Stimulated activated CD4-positive, alpha-beta T cell treated with anti-CD3 and anti-CD28 coated beads, Interleukin-15, amount 100 ng/mL, for 48 hours (primary cell): ENCODE measurements around the gene LRRC8D.

ENCODE experiments used
- DNase-seq, 2 donors: peaks; one replicate each; pipeline ENCODE4 v3.0.0-alpha.2; 2020; ENCODE audit warnings: low read depth in 2 of 2

LRRC8D gene

DNA sequence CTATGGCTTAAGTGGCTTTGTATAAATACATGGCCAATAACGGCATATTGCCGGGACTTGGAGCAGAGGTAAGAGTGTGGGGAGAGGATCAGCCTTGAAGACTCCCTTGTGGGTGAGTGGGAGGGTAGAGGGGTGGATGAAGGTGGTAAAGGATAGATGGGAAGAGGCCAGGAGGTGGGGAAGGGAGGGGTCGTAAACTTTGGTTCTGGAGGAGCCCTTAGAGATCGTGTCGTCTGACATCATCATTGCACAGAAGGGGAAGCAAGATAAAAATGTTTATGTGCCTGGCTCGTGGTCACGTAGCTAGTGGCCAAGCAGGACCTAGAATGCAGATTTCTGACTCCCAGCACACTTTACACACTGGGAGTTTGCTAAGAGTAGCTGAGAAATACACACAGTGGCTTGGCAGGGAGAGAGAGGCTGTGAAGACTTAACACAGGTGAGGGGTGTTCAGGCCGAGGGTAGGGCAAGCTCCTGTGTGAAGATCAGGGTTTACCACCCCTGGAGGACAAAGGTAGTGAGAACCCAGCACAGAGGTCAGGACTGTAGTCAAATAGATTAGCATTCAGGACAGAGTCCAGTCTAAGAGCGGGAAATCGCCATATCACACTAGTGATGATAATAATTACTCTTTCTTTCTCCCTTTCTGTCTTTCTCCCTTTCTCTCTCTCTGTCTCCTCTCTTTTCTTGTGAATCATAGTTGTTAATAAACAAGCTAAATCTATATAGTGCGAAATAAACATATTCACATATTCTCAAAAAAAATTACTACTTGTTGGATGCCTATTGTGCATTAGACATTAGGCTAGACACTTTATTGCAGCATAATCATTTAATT lies 75.5 kb downstream of the LRRC8D start:
- DNase-seq: no peak

DNA sequence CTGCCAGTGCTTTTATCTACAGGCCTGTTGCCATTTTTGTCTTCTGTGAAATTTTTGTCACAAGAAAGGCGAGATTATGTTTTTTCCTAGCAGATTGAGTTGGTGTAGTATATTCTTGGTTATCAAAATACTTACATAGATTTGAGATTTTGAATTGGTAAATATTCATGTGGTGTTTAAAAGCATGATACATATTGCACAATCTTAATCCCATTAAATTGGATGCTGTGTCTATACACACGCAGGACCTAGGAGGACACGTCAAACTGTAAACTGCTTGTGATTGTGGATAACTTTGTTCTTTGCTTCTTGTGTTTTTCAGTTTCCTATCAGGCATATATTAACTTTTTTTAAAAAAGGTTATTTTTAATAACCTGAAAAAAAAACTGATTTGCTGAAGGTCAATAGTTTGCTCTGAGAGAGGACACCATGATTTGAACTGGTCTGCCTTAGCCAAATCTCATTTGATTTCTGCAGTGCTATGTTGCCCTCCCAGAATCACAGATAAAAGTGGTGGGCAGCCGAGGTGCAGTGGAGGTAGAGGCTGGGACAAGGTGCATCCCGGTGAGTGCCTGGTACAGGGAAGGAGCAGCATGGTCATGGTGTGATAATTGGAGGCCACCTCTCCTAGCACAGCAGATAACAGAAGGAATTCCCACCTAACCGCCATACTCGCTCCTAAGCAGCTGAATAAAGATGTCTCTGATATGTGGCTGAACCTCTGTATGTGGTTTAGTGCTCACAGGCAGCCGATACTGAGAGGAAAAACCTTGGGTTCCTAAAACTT lies 76.7 kb downstream of the LRRC8D start:
- no peak for DNase-seq

DNA sequence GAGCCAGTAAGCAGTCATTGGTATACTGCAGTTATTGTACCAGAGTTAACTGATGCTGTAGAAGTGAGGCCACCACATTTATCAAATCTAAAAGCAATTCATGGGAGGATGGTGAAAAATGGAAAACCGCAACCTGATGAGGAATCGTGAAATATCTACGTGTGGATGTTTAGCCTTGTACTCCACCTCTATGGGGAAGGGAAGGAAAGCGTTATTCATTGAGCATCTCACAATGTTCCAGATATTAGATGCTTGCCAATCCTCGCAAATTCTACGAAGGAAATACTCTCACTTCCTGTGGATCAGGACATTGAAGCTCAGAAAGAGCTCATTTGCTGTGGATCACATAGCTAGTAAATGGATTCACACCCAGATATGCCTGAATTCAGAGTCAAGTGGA lies 77.3 kb downstream of the LRRC8D start:
- DNase-seq: no peak

DNA sequence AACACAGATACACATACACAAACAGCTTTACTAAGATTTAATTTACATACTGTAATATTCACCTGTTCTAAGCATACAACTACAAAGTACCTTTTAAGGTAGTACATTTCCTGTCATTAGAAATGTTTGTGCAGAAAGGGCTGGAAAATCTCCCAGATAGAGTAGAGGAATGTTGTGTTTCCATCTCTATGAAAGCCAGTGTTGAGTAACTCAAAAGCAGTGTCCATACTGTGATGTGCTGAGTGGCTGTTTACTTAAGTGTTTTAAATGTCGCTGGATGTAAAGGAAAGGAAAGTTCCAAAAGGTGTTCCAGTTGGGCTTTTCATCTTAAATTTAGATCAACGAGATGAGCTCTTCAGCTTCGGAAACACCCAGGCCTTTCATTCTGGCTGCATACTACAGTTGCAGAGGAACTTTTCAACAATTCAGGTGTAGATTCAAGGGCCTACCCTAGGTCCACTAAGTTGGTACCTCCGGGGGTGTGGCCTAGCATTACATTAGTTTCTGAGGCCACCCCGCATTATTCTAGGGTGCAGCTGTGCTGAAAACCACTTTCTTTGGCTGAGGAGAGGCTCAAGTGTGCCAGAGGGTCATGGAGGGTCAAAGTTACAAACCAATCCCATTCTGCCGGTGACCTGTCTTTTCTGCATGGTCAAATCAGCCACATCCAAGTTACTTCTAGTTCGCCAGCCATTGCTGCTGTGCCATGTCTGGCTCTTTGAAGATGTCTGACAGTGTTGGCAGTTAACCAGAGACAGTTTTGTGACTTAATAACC lies 78.1 kb downstream of the LRRC8D start:
- DNase-seq: no peak

DNA sequence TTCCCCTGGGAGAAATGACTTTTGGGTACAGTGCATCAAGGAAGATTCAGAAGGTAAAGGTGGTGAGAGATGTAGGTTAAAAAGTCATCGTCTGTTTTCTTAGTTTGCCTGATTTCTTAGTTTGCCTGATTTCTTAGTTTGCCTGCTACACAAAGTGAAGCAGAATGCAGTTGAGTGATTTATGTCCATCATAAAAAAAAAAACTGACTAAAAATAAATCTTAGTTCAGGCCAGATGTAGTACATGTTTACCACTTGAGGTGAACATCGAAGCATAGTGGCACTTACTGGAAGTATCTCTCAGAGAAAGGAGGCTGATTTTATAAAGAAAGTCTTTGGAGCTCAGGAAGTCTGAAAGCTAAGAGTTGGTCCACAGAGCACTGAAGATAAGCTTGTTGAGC lies 79.5 kb downstream of the LRRC8D start:
- no peak for DNase-seq

DNA sequence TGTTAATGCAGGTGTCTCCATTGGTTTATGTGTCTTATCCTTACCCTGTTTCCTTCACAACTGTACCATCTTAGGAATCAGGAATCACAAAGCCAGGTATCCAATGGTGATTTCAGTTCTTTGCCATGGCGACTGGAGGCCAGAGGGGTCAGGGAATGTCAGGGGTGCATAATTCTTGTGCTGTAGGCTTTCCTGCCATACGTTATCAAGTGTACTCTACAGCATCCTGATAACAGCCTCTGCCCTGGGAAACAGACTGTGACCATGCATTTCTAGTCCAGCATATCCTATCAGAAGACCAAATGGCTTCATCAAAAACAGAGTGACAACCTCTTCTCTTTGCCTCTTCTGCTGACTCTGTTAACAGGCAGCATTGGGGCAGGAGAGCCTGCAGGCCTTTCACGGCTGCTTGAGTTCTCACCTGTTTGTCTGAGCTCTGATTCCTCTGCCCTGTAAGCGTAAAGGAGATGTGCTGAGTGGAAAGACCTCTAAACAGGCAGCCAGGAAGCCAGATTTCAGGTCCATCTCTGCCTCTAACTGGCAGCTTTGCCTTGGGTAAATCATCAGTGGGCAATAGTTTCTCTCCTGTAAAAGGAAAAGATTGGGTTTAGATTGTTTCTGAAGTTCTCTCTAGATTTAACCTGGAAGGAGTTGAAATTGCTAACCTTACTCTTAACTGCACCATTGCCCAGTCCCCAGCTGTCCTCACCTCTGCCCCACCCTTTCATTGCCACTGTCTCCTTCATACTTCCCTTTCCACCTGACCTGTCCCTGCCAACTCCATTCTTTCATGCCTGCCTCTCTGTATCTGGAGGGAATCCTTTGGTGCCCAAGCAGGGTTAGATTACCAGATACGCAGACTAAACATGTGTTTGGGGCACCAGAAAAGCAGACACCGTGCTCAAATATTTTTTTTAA lies 80.2 kb downstream of the LRRC8D start:
- DNase-seq: no peak

DNA sequence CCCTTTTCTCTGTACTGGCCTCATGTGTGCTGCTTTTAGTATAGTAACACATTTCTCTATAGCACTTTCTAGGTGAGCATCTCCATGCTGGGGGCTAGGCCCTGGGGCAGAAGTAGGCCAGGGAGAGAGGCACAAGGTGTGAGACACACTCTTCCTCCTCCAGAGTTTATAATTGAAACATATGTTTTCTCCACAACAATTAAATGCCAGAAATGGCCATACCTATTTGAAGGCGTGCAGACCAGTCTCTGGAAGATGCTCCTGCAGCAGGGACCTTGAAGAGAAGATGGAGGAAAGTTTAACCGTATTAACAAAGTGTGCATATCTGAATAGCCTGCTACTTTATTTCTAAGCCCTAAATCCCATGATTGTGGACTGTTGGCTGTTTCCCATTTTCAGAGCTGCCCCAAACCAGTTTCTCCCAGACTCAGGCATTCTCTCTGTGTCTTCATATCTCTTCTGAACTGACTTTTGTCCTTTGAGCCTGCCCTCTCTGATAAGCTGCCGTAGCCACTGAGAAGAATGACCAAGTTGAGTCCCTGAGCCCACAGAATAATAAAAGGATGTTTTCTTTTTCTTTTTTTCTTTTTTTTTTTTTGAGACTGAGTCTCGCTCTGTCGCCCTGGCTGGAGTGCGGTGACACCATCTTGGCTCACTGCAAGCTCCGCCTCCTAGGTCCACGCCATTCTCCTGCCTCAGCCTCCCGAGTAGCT lies 81.3 kb downstream of the LRRC8D start:
- no peak for DNase-seq

DNA sequence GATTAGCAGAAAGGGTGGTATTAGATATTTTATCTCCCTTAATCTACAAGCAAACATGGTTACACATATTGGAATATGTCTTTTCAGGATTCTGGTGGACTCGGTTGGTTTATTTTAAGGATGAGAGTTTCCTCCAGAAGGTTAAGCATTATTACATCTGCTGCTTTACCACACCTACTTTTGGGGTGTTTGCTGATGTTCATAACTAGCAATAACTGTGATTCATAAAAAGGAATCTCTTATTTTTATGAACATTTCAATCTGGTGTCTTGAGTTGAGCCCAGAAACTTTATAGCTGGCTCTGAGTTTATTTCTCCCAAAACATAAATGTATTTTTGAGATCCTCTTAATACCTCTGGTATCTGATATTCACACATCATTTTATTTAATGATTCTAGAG lies 82.7 kb downstream of the LRRC8D start:
- no peak for DNase-seq

DNA sequence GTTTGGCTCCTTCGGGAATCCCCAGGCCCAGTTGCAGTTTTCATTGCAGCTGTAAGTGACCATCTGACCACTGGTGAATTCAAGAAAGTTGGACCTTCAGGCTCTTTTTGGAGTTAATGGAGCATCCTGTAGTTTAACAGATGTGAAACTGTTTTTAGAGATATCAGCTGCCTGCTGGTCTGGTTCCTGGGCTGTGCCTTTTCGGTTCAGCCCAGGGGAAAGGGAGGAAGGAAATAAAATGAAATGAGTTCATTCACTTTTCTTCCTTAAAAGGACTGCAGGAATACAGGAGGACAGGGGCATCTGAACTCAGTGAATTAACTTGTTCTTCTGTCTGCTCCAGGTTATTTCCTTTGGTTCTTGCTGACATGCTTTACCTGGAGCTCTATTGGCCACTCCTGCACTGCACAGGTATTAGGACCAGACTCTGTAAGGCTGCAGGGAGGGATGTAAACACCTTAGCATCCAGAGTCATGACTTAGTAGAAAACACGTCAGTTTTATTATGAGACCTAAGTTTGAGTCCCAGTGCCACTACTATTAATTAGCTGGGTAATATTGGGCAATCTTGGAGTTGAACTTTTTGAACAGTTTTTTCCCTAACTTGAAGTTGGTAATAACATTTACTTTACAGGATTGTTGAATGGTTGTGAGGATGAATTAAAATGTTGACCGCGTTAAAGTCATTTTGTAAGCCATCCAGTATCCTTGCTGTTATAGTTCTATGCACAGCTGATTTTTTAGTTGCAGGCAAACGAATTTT lies 83.6 kb downstream of the LRRC8D start:
- DNase-seq: no peak

DNA sequence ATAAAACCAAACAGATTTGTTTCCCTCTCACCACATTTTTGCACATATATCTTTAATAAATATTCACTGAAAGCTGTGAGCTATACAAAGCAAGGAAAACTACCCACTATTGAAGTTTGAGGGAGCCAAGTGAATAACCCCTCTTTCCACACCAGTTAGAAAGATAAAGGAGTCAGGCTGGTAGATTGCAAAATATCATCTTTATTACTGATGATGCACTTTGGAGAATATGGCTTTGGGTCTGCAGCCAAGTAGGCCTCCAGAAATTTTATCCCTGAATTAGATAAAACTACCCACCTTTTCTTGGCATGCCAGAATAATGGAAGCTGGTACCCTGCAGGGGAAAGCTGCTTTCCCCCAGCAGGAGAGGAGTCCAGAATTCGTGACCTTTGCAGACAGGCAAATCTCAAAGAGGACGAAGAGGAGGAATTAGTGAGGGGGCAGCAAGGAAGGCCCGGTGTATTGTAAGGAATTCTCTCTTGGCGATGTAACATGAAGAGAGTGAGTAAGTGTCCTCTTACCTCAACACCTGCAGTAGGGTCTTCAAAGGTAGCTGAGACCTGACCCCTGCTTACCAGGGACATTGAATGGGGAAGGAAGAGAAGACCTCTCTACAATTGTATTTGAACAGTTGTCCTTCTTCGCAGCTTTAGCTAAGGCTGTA lies 84.7 kb downstream of the LRRC8D start:
- DNase-seq: no peak

DNA sequence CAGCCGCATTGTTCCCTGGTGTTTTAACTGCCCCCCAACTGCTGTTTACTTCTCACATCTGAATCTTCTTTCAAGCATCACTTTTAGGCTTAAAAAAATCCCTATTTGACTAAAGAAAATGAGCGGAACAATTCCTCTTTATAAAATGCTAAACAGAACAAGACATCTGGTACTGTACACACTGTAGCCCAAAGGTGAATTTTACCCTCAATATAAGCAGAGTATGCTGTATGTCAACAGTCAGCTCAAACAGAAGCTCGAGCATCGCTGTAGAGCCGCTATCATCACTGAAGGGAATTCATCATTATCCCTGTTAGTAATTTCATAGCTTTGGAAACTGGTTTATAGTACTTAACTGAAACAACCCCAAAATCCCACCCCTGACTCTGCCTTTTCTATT lies 85.3 kb downstream of the LRRC8D start:
- no peak for DNase-seq

DNA sequence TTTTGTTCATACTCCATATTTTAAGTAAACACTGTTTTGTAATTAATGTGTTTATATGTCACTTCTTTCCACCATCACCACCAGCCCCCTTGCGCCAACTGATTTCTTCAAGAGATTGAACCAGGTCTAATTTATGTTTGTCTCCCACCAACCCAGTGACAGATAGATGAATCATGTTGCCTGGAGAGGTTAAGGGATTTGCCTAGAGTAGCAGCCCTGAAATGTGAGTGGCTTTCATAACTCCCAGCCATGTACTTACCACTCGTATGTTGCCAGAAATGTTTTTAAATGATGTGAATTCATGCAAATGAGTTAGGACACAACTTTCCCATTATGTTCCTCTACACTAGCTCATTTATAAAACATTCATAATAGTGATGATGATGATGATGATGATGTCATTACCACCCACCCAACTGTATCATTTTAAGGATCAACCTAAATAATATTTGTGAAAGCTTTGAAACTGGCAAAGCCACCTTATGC lies 86.9 kb downstream of the LRRC8D start:
- DNase-seq: peak in 1 of 2 donors; percentile 3

DNA sequence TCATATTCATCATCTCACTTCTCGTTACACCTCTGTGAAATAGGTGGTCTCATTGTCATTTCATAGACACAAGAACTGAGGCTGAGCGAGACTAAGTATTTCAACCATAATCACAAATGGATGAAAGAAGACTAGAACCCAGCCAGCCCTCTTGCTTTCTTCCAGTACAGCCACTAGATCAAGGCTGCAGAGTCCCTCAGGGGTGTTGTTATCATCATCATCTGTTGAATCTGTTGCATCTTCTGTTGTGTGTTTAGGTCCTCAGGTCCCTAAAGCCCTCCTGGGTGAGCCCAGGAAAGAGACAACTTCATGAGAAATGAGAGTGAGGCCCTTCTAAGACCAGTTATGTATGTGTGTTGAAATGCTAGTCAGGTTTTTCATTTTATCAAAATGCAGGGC lies 87.4 kb downstream of the LRRC8D start:
- no peak for DNase-seq

DNA sequence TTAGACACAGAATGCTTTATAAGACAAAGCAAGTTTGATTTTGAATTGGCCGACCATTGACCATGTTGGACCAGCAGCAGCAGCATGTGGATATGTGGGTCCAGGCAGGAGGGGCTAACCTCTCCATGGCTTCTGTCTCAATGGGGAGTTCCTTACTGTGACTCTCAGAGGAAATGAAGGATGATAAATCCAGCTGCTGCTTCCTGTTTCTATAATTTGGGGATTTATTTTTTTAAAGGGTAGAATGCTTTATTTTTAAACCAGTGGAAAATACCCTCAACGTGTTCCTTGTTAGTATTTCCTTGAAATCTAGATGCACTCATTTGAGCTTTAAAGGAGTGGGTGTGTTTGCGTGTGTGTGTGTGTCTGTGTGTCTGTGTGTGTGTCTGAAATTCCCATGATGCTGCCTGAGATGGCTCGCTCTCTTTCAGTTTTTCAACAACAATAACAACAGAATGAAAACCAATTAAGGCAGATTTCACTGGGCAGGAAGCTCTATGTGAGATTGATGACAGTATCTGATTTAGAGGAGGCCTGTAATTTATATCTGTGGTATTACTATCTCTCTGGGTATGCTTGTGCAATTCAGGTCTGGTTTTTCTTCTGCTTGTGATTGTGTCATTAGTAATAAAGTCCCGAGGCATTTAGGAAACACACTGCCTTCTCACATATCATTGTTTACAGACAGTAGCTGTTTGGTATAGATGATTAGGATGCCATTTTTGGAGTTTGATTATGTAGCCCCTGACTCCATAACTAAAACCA lies 88.0 kb downstream of the LRRC8D start:
- DNase-seq: no peak

DNA sequence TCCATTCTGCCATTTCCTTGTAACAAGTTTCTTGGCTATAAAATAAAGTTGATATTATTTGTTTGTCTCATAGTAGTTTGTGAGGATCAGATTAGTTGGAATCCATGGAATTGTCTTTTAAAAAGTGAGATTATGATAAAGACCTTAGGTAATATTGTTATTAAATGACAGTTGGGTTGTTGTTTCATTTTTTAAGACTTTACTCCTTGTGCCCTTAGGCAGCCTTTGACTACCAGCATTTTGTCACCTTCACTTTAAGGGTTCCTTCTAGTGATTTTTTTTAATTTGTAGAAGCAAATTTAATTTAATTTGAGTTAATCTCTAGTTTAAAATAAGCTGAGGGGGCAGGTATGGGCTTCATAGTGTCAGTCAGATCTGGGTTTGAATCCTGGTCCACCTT lies 89.4 kb downstream of the LRRC8D start:
- DNase-seq: no peak

DNA sequence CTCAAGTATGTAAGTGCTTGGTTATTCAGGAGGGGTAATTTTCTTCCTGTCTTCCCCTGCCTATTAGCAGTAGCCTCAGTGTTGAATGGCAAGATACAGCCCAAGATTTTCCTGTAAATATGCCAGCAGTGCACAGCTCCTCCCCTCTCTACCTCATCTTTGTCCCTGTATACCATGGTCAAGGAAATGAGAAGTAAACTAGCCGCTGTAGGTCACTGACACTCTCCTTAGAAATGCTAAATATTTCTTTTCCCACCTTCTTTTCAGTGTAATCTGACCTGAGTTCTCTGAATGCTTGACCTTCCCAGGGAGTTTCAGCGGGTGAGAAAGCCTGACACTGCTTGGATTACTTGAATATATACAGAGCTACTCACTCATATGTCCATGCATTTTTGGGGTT lies 89.9 kb downstream of the LRRC8D start:
- no peak for DNase-seq

DNA sequence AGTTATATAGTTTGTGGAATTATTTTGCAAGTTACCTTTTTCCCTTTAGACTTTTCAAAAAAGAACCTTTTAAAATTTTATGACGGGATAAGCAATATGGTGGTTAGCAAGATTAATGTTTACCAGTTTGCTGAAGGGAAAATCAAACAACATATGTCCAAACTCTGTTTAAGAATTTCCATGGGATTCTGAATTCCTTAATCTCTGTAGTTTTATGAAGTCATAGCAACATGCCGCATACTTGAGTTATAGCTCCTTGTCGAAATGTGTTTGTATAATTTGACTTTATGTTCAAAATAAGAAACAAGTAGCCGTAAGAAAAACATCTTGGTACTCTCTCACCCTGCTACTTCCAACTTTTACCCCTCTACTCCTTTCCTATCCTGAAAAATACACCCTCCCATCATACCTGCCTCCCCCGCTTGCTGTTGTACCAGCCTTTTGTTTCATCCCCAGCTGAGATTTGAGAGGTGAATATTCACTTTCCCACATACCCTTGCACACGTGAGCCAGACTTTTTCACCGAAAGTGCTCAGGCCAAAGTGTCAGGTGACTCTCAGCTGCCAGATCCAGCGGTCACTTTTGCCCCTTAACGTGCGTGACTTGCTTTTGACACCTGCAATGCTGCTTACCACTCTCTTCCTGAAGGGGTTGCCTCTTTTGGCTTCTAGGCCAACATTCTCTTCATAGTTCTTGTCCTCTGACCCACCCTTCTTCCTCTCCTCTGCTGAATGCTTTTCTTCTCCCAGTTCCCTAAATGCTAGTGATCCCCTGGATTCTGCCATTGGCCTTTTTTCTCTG lies 90.6 kb downstream of the LRRC8D start:
- DNase-seq: no peak

DNA sequence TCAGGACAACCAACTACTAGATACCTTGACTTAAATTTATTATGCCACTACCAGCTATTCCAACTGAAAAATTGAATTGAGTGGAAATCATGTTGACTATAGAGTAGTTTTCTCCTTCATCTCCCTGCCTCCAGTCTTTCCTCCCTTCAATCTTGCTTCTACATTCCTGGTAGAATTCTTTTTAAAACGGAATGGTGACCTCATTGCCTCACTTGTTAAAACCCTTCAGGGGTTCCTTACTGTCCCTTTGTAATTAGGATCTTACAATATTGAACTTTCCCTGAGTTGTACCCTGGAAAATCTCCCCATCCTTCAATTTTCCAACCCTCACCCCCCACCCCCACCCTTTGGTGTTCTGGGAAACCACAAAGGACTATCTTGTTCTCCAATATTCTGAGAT lies 91.2 kb downstream of the LRRC8D start:
- no peak for DNase-seq
